ENCODE results near the gene PRKAG3.

The PRKAG3 gene

DNA sequence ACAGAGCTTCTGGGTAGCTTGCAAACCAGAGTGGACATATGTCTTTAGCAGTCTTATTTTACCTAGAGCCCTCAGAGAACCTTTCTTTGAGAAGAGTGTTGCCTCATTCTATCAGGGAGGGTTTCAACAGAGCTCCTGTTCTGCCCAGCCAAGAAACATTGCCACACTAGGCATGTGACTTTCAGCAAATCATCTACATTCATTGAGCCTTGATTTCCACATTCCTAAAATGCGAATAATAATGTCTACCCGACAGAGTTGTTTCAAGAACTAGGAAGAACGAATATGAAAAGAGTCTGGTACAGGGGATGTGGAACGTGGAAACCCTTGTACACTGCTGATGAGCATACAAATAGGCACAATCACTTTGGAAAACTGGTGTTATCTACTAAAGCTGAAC is 7.8 kb upstream of the PRKAG3 start:
- H3K4me3 ChIP-seq (ENCODE audit: low read depth, low read length) = no peak overlapping the region
- no peak for DNase-seq (ENCODE audit: low read depth)
- TF ChIP-seq, protein P1, sequence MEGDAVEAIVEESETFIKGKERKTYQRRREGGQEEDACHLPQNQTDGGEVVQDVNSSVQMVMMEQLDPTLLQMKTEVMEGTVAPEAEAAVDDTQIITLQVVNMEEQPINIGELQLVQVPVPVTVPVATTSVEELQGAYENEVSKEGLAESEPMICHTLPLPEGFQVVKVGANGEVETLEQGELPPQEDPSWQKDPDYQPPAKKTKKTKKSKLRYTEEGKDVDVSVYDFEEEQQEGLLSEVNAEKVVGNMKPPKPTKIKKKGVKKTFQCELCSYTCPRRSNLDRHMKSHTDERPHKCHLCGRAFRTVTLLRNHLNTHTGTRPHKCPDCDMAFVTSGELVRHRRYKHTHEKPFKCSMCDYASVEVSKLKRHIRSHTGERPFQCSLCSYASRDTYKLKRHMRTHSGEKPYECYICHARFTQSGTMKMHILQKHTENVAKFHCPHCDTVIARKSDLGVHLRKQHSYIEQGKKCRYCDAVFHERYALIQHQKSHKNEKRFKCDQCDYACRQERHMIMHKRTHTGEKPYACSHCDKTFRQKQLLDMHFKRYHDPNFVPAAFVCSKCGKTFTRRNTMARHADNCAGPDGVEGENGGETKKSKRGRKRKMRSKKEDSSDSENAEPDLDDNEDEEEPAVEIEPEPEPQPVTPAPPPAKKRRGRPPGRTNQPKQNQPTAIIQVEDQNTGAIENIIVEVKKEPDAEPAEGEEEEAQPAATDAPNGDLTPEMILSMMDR (IDR thresholded peaks at IDR 0.05; ENCODE audit: low read depth, low read length, missing control alignments) = no peak

GRCh38 chr2:218837495-218837894 is 5.9 kb upstream of the PRKAG3 start:
- TF ChIP-seq, protein P1 (IDR thresholded peaks at IDR 0.05; ENCODE audit: low read depth, low read length, missing control alignments) = no peak
- H3K4me3 ChIP-seq (ENCODE audit: low read depth, low read length) = no peak overlapping the region

GRCh38 chr2:218834685-218835084 is 3.1 kb upstream of the PRKAG3 start:
- H3K4me3 ChIP-seq (ENCODE audit: low read depth, low read length) = no peak overlapping the region
- TF ChIP-seq, protein P1 (IDR thresholded peaks at IDR 0.05; ENCODE audit: low read depth, low read length, missing control alignments) = no peak
- no peak for DNase-seq (ENCODE audit: low read depth)

More at GRCh38 chr2:218837495-218837894, 5.9 kb upstream of the PRKAG3 start:
- DNase-seq (ENCODE audit: low read depth) = no peak

GRCh38 chr2:218833023-218833609 is 1.5 kb upstream of the PRKAG3 start:
- TF ChIP-seq, protein P1 (IDR thresholded peaks at IDR 0.05; ENCODE audit: low read depth, low read length, missing control alignments) = no peak
- H3K4me3 ChIP-seq (ENCODE audit: low read depth, low read length) = no peak overlapping the region
- DNase-seq (ENCODE audit: low read depth) = no peak

- no peak overlapping the region for H3K4me3 ChIP-seq (ENCODE audit: low read depth, low read length)
- no peak for DNase-seq (ENCODE audit: low read depth)
These were observed 917 bp upstream of the PRKAG3 start for GRCh38 chr2:218832520-218832919.

GRCh38 chr2:218832081-218832480 is 478 bp upstream of the PRKAG3 start:
- no peak overlapping the region for H3K4me3 ChIP-seq (ENCODE audit: low read depth, low read length)
- TF ChIP-seq, protein P1 (IDR thresholded peaks at IDR 0.05; ENCODE audit: low read depth, low read length, missing control alignments) = no peak
- no peak for DNase-seq (ENCODE audit: low read depth)

More at GRCh38 chr2:218832520-218832919, 917 bp upstream of the PRKAG3 start:
- TF ChIP-seq, protein P1 (IDR thresholded peaks at IDR 0.05; ENCODE audit: low read depth, low read length, missing control alignments) = no peak
